HG03196 (cell line): ENCODE data around the gene RPL23.

Experiments used
- ATAC-seq: cut with Tn5 transposase; IDR thresholded peaks from one replicate; pipeline ENCODE4 v1.9.1; 2021; ENCODE audit not compliant: unreplicated experiment

The RPL23 gene

DNA sequence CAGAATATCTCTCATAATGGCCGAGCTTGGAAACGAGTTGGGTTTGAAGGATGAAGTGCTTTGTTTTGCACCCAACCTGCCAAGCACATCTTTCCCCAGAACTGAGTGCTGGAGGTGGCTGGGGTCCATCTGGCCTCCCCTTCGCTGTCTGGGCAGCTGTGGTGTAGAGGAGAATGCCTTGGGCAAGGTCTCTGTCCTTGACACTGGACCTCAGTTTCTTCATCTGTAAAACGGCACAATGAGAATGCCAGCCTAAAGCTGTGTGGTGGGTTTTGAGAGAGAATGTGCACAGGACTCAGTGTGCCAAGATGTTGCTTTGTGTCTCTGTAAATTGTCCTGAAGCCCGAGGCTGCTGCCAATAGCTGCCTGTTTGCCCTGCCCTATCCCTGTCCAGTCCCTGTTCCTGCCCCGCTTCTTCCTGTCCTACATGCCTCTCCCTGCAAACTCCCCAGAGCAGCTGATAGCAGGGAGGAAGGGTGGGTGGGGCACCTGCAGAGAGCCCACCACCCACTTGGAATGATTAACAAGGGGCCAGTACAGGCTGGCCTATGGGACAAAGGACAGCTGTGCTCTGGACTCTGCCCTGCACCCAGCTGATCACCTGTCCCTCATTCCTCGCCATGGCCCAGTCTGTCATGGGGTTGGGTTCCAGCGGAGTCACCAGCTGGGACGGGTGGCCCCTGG is 31.7 kb upstream of the RPL23 start:
- ATAC-seq = no peak

DNA sequence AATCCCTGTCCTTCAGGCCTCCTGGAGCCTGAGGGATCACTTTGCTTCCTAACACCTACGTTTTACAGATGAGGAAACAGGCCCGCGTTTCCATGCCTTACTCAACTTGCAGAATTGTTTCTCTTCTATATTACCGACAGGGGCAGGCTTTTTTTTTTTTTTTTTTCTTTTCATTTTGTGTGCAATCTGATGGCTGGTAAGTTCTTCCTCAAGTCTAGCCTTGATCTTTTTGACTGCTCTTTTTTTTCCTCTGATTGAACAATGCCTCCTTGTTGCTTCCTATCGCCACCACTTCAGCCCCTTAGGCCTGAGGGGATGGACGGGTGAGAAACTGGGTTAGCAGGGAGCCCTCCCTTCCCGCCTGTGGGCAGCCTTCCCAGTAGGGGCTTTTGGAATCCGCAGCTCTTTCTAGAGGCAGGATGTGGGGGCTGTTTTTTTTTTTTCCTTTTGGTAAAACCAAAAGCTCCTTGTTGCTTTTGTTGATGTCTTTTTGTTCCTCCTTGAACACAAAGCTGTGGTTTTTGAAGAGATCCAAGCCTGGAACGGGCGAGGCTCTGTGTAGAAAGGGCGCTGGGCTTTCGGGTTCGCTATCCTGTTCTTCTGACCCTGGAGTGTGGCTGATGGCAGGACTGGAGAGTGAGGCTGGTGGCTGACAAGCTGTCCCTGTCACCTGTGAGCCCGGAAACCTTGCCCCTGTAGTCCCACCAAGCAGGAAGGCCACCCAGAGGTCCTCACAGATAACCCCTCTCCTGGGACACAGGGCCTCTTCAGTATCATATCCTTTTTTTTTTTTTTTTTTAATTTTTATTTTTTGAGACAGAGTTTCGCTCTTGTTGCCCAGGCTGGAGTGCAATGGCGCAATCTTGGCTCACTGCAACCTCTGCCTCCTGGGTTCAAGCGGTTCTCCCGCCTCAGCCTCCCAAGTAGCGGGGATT is 30.3 kb upstream of the RPL23 start:
- ATAC-seq = no peak

- no peak for ATAC-seq
These were observed 29.3 kb upstream of the RPL23 start for GRCh38 chr17:38882870-38883269.

- ATAC-seq = no peak
These were observed 28.2 kb upstream of the RPL23 start for GRCh38 chr17:38881600-38882191.

DNA sequence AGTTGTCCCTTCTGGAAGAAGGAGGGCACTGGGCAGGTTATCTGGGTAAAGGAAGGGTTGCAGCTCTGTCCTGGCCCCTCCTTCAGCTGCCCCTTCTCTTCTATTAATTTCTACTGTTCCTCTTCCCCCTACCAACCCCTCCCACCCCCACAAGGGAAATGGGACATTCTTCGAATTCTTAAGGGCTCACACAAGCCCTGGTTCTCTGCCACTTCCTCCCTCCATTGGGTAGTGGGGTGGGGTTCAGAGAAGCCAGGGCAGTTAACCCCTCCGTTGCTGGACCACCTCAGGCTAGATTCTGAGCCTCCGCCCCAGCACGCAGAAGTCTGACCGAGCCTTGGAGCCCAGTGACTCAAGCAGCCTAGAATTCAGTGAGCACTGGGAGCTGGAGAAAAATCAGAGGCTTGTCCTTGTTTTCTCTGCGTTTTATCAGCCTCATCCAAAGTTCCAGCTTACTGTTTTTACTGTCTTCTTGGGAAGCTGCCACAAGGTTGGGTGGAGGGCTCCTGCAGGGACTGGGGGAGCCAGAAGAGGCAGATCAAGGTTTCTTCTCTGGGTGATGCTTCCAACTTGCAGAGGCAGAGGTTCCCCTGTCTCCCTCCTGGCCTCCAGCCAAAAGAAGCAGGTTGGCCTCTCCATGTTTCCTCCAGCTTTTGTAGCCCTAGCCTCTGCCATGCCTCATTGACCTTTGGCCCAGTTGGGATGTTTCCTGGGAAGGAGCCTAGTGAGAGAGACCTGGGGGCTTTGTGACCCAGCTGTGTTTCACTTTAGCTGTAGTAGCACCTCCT is 26.6 kb upstream of the RPL23 start:
- ATAC-seq = no peak

DNA sequence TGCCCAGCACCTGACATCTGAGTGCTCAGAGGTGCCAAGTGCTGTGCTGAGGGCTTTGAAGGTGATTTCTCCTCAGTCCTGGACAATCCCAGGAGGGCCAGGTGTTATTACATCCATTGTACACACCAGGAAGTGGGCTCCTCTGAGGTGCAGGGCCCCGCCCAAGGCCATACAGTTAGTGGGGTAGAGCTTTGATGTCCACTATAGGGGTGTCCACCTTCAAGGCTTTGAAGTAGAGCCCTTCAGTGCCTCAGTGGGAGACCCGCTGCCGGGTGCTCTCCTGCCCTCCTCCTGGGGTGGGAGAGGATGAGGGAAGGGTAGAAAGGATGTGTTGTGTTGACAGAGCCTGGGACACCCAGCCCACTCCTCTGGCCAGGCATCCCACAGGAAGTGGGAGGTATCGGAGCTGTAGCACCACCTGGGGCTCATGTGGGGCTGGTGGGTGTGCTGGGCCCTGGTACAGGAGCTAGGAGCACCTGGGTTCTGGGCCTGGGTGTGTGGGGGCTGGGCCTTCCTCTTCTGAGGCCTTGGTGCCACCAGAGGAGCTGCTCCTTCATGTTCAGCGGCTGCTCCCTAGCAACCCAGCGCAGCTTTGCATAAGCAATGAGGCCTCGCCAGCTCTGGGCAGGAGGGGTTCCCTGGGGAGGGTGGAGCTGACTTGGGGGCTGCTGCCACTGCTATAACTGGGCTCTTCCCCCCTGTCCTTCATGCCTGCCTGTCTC is 23.8 kb upstream of the RPL23 start:
- ATAC-seq = no peak

GRCh38 chr17:38875477-38876075 is 22.1 kb upstream of the RPL23 start:
- no peak for ATAC-seq

- ATAC-seq = no peak
These were observed 21.2 kb upstream of the RPL23 start for GRCh38 chr17:38874505-38875400.

DNA sequence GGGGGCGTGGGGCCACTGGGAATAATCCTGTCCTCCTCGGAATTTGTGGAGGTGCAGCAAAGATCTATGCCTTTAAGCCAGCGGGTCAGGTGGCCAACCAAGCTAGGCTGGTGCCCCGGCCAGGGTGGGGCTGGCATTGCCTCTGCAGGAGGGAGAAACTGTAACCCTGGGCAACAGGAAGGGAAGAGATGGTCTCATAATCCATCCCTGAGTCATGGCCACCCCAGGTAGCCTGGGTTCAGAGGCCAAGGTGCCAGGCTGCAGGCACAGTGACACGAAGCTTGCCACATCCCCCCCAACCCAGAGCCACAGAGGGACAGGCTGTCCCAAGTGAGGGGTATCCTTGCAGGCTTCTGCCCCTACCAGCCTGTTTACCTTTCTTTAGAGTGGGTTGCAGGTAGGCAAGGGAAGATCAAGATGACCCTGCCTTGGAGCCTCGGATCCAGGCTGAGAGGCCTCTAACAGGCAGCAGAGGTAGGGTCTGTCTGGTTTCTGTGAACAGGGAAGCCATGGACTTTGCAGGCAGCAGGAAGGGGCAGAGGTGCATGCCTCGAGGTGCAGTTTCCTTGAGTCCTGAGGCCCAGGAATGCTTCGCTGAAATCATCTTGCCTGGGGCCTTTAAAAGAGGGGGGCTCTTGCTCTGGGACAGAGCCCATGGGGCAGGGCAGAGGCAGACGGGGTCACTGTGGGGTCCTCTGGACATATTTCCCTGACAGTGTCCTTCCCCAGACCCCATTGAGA is 20.3 kb upstream of the RPL23 start:
- ATAC-seq = no peak

DNA sequence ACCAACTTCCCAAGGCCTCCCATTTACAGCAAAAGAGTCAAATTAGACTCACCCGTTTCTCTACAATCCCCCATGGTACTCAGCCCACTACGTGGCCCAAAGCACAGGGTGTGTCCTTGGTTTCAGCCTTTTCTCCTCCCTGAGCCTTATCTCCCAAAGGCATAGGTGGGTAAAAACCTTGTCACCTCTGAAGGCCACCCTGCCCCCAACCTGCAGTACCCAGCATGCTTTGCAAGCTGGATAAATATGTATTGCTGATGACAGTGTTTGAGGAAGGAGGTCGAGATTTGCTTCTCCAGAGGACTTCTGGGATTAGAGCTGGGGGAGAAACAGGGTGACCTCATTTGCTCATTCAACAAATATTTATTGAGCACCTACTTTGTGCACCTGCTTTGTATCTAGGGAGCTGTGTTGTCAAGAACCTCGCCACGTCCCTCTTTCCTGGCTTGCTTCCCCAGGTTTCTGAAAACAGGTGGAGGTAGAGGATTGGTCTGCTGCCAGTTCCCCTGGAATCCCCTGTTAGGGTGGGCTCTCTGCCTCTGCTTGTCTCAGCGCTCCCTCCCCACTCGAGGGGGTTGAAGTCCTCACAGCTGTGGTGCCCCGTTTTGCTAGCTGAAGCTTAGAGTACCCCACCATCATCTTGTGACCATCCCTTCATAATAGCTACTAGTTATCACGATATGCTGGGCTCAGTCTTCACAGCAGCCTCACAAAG is 19.3 kb upstream of the RPL23 start:
- ATAC-seq = no peak

- no peak for ATAC-seq
These were observed 18.5 kb upstream of the RPL23 start for GRCh38 chr17:38872027-38872511.

- ATAC-seq = no peak
These were observed 17.9 kb upstream of the RPL23 start for GRCh38 chr17:38871247-38872015.

- no peak for ATAC-seq
These were observed 17.0 kb upstream of the RPL23 start for GRCh38 chr17:38870259-38871165.

DNA sequence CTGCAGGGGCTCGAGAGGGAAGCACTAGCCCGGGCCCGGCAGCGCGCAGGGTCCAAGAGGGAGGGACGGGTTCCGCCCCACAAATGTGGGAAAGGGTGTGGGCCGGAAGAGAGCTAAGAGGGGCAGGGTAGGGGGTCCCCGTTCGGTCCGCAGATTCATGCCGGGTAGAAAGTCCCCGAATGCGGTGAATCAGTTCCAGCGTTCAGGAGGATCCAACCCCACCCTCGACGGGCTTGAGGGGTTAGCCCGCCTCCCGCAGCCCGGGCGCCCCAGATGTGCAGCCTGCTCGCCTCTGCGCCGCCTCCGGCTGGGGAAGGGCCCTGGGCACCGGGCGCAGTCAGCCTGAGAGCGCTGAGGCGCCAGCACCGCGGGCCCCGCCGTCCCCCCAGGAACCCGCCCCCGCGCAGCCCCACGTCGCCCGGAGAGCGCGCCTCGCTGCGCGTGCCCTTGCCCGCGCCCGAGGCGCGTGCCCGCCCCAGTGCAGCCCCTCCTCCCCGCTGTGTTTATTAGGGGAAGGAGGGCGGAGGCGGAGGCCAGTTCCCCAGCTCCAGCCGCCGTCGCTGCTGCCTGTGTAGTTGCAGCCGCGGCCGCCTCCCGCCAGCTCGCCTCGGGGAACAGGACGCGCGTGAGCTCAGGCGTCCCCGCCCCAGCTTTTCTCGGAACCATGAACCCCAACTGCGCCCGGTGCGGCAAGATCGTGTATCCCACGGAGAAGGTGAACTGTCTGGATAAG is 16.2 kb upstream of the RPL23 start, which contains the start of gene LASP1:
TSS of gene LASP1 (plus strand) at position 533 of the 733 bp plus-strand sequence. CDS start at position 665, 132 bp downstream.
- ATAC-seq = peak; percentile 39
